Bronchus fibroblast of lung (primary cell): Measurements from ENCODE around the gene MEF2C. TPM values are rescaled to one million over a fixed set of nuclear protein-coding genes. Genes with fewer than 3 reads are reported as not detected.

Source experiments
- total RNA-seq: library from RNA; depleted of rRNA; stranded (reverse); fragments of >200 nt; gene quantifications from 2 replicates; pipeline ENCODE4 v1.2.3, GENCODE V29; 2015

MEF2C gene
- total RNA-seq = 1.9 and 3.0 TPM in 2 replicates

GRCh38 chr5:88883059-88883835 lies at the start of gene MEF2C:
Gene MEF2C (minus strand): TSS chr5:88883184. CDS start chr5:88823788, 59,396 bp downstream.

